GM20000 (cell line): ENCODE data around the gene ARHGAP4.

Experiments used
- DNase-seq: peaks from one replicate; pipeline ENCODE4 v3.0.0; 2012; ENCODE audit warnings: low spot score
- CTCF ChIP-seq: IDR thresholded peaks from 2 replicates; pipeline ENCODE4 v1.5.1; 2012; ENCODE audit warnings: mild to moderate bottlenecking, control low read depth; ENCODE audit errors: extremely low read depth, missing control alignments

The ARHGAP4 gene

GRCh38 chrX:153871451-153871850 lies 54.6 kb downstream of the ARHGAP4 start:
- no peak for DNase-seq
- TF ChIP-seq CTCF, result no peak

GRCh38 chrX:153870791-153871360 lies 55.2 kb downstream of the ARHGAP4 start:
- no peak for TF ChIP-seq CTCF
- no peak for DNase-seq

GRCh38 chrX:153870288-153870690 lies 55.8 kb downstream of the ARHGAP4 start:
- no peak for DNase-seq
- no peak for TF ChIP-seq CTCF

GRCh38 chrX:153869473-153870287 lies 56.4 kb downstream of the ARHGAP4 start:
- TF ChIP-seq CTCF, result no peak

GRCh38 chrX:153868576-153869472 lies 57.2 kb downstream of the ARHGAP4 start:
- TF ChIP-seq CTCF, result no peak
- no peak for DNase-seq

More at GRCh38 chrX:153869473-153870287, 56.4 kb downstream of the ARHGAP4 start:
- DNase-seq, result no peak

GRCh38 chrX:153867671-153868070 lies 58.4 kb downstream of the ARHGAP4 start:
- no peak for TF ChIP-seq CTCF
- DNase-seq, result no peak
